Nephron progenitor cell (in vitro differentiated cells): Measurements from ENCODE around the gene RPA3.
A peak's percentile ranks its signal among the peaks of the same experiment; 100 is the strongest.
"Not testable (repeated sequence)": the region's sequence is repeated elsewhere in the genome, so short reads cannot be mapped to it uniquely, and the experiment has no call there.

Experiments
- DNase-seq: peaks from one replicate; pipeline ENCODE4 v3.0.0; 2021
- H3K27ac Mint-ChIP-seq: 2 replicates; pipeline ENCODE4 v1.8.0; 2021; ENCODE audit warnings: mild to moderate bottlenecking, moderate library complexity, mixed read lengths
- H3K27me3 Mint-ChIP-seq: 2 replicates; pipeline ENCODE4 v1.8.0; 2021; ENCODE audit warnings: mild to moderate bottlenecking, low read depth, mixed read lengths; ENCODE audit not compliant: poor library complexity
- H3K36me3 Mint-ChIP-seq: 2 replicates; pipeline ENCODE4 v1.8.0; 2021; ENCODE audit warnings: low read depth, mixed read lengths
- H3K4me1 Mint-ChIP-seq: 2 replicates; pipeline ENCODE4 v1.8.0; 2021; ENCODE audit warnings: mixed read lengths
- H3K4me3 Mint-ChIP-seq: 2 replicates; pipeline ENCODE4 v1.8.0; 2021; ENCODE audit warnings: mild to moderate bottlenecking, moderate library complexity, mixed read lengths
- H3K9me3 Mint-ChIP-seq: 2 replicates; pipeline ENCODE4 v1.8.0; 2021; ENCODE audit warnings: mild to moderate bottlenecking, moderate library complexity, mixed read lengths
- CTCF ChIP-seq: fragments of 200-600 bp; sonication (generic); IDR thresholded peaks from 2 replicates; pipeline ENCODE4 v1.5.0; 2021; ENCODE audit warnings: antibody characterized with exemption

Gene RPA3

DNA sequence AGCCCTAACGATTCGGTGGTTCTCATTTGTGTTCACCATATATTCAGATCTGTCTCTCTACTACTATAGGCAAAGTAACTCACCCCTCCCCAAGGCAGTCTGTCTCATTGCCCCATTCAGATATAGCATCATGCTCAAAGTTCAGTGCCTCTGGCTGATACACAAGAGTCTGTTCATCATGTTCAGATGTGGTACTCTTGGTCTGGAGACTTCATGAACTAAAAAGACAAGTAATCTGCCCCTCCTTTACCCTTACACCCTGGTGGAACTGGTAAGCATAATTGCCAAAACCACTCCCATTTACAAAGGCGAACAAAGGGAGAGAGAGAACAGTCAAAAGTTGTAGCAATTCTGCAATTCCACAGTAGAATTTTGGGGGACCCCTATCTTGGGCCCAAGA, 47.9 kb downstream of the RPA3 start:
- no peak for DNase-seq
- Mint-ChIP-seq H3K36me3 (no peaks in the 10 kb centered on the region), H3K27me3 (no peaks in the 10 kb centered on the region), H3K4me1 (no peaks in the 10 kb centered on the region), H3K4me3 (no peak overlapping the region), H3K27ac (no peak overlapping the region), H3K9me3 (no peaks in the 10 kb centered on the region)
- TF ChIP-seq CTCF: no peak

- Mint-ChIP-seq H3K27me3 (no peaks in the 10 kb centered on the region), H3K27ac (no peak overlapping the region), H3K4me1 (peaks cover 7% of the 10 kb centered on the region), H3K4me3 (no peak overlapping the region), H3K9me3 (no peaks in the 10 kb centered on the region), H3K36me3 (no peaks in the 10 kb centered on the region)
- no peak for TF ChIP-seq CTCF
- DNase-seq: no peak
Observed at GRCh38 chr7:7668706-7669105, 49.7 kb downstream of the RPA3 start.

DNA sequence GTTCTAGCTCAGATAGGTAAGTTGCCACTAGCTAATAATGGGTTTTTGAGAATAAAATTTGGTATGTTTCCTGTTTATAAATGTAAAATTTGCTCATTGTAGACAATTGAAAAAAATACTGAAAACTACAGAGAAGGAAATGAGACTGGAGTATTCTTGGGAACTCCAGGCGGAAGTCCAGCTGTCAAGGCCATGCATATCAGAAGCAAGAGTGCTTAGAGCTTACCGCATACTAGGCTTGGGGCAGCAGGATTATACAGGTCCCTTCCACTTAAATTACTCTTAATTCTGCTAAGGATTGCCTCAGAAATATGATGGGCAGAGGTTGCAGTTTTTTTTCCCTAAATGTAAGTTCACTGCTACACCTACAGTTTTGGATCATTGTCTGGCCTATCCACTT, 51.2 kb downstream of the RPA3 start:
- H3K4me3 Mint-ChIP-seq: no peak overlapping the region
- no peaks in the 10 kb centered on the region for H3K36me3 Mint-ChIP-seq
- H3K27me3 Mint-ChIP-seq: no peaks in the 10 kb centered on the region
- H3K4me1 Mint-ChIP-seq: peaks cover 19% of the 10 kb centered on the region
- no peaks in the 10 kb centered on the region for H3K9me3 Mint-ChIP-seq
- no peak for TF ChIP-seq CTCF
- no peak overlapping the region for H3K27ac Mint-ChIP-seq
- DNase-seq: no peak

DNA sequence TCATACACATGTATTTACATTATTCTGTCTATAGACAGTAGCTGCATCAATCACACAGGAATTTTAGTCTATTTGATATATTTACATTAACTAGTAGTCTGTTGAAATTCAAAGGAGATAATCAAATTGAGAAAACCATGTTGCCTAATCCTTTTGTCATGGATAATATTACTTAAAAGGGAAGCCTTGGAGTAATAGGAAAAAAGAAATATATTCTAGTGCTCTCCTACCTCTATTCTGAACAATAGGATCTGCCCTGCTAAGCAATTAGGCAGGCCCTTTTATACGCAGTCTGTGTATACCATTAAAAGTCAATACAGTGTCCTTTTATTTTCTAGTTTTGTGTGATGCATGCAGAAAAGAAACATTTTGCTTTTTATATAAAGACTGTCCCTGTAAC, 53.4 kb downstream of the RPA3 start:
- Mint-ChIP-seq H3K4me1 (peaks cover 22% of the 10 kb centered on the region), H3K4me3 (no peak overlapping the region), H3K36me3 (peaks cover 11% of the 10 kb centered on the region), H3K27me3 (no peaks in the 10 kb centered on the region), H3K9me3 (peaks cover 14% of the 10 kb centered on the region), H3K27ac (no peak overlapping the region)
- TF ChIP-seq CTCF: no peak
- DNase-seq: no peak

GRCh38 chr7:7664291-7664690, 54.1 kb downstream of the RPA3 start:
- TF ChIP-seq CTCF: no peak
- Mint-ChIP-seq H3K27me3 (no peaks in the 10 kb centered on the region), H3K9me3 (peaks cover 22% of the 10 kb centered on the region), H3K4me3 (no peak overlapping the region), H3K27ac (peak overlapping the region; percentile 26), H3K4me1 (peaks cover 22% of the 10 kb centered on the region), H3K36me3 (peaks cover 18% of the 10 kb centered on the region)
- no peak for DNase-seq

GRCh38 chr7:7662527-7662926, 55.9 kb downstream of the RPA3 start:
- Mint-ChIP-seq H3K27ac (no peak overlapping the region), H3K36me3 (peaks cover 36% of the 10 kb centered on the region), H3K4me3 (no peak overlapping the region)

DNA sequence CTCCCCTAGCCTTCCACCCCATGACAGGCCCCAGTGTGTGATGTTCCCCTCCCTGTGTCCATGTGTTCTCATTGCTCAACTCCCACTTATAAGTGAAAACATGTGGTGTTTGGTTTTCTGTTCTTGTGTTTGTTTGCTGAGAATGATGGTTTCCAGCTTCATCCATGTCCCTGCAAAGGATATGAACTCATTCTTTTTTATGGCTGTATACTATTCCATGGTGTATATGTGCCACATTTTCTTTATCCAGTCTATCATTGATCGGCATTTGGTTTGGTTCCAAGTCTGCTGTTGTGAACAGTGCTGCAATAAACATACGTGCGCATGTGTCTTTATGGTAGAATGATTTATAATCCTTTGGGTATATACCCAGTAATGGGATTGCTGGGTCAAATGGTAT, 61.9 kb downstream of the RPA3 start:
- peaks cover 19% of the 10 kb centered on the region for H3K4me1 Mint-ChIP-seq
- not testable (repeated sequence) for H3K4me3 Mint-ChIP-seq, H3K27ac Mint-ChIP-seq, DNase-seq, H3K27me3 Mint-ChIP-seq
- H3K9me3 Mint-ChIP-seq: peaks cover 56% of the 10 kb centered on the region
- H3K36me3 Mint-ChIP-seq: peaks cover 54% of the 10 kb centered on the region

More at GRCh38 chr7:7662527-7662926, 55.9 kb downstream of the RPA3 start:
- H3K27me3 Mint-ChIP-seq: no peaks in the 10 kb centered on the region
- peaks cover 39% of the 10 kb centered on the region for H3K9me3 Mint-ChIP-seq
- peaks cover 22% of the 10 kb centered on the region for H3K4me1 Mint-ChIP-seq
- DNase-seq: no peak
- TF ChIP-seq CTCF: peak; percentile 26
